Chondrocyte (in vitro differentiated cells): ENCODE results near the gene TMEM248. TPM values are rescaled to one million over a fixed set of nuclear protein-coding genes. Genes with fewer than 3 reads are reported as not detected.

Source experiments
- DNase-seq: peaks from one replicate; pipeline ENCODE4 v3.0.0; 2021; ENCODE audit warnings: mixed read lengths, low spot score
- H3K27ac Mint-ChIP-seq: one replicate; pipeline ENCODE4 v1.8.0; 2021; ENCODE audit warnings: mild to moderate bottlenecking, moderate library complexity, mixed read lengths; ENCODE audit not compliant: unreplicated experiment
- H3K27me3 Mint-ChIP-seq: 2 replicates; pipeline ENCODE4 v1.8.0; 2021; ENCODE audit warnings: low read depth, mixed read lengths
- H3K36me3 Mint-ChIP-seq: 2 replicates; pipeline ENCODE4 v1.8.0; 2021; ENCODE audit warnings: low read depth, mixed read lengths
- H3K4me1 Mint-ChIP-seq: 2 replicates; pipeline ENCODE4 v1.8.0; 2021; ENCODE audit warnings: low read depth, mild to moderate bottlenecking, mixed read lengths
- H3K4me3 Mint-ChIP-seq: one replicate; pipeline ENCODE4 v1.8.0; 2021; ENCODE audit warnings: mild to moderate bottlenecking, moderate library complexity, mixed read lengths; ENCODE audit not compliant: unreplicated experiment
- H3K9me3 Mint-ChIP-seq: 2 replicates; pipeline ENCODE4 v1.8.0; 2021; ENCODE audit warnings: low read depth, mixed read lengths
- total RNA-seq: library from RNA; stranded (reverse); gene quantifications from 3 replicates; pipeline ENCODE4 v1.2.1, GENCODE V29; 2021
- TF ChIP-seq, protein P1 (sequence below): fragments of 200-600 bp; sonication (generic); IDR thresholded peaks from 2 replicates; pipeline ENCODE4 v1.5.0; 2021; ENCODE audit warnings: antibody characterized with exemption, mild to moderate bottlenecking, moderate library complexity

The TMEM248 gene
- total RNA-seq, 1 donor from 2014 or later, result 83.0 TPM

DNA sequence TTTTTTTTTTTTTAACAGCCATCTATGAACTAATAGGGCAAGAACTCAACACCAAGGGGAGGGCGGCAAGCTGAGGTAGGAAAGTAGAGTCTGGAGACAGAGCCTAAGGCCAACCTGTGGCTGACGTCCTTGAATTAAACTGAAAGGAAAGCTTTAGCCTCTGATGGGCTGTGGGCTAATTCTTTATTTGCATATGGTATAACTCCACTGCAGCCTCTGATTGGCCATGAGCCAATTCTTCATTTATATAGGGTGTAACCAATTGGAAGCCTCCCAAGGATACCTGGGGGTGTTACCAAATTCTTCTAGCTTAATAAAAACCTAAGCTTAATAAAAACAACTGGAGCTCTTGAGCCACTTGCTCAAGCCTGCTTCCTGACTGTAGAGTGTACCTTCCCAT, 85.9 kb downstream of the TMEM248 start:
- Mint-ChIP-seq H3K4me1 (no peaks in the 10 kb centered on the region), H3K27me3 (no peaks in the 10 kb centered on the region), H3K9me3 (no peaks in the 10 kb centered on the region), H3K4me3 (no peak overlapping the region), H3K27ac (no peak overlapping the region), H3K36me3 (peaks cover 11% of the 10 kb centered on the region)
- DNase-seq, result no peak
- TF ChIP-seq, protein P1, sequence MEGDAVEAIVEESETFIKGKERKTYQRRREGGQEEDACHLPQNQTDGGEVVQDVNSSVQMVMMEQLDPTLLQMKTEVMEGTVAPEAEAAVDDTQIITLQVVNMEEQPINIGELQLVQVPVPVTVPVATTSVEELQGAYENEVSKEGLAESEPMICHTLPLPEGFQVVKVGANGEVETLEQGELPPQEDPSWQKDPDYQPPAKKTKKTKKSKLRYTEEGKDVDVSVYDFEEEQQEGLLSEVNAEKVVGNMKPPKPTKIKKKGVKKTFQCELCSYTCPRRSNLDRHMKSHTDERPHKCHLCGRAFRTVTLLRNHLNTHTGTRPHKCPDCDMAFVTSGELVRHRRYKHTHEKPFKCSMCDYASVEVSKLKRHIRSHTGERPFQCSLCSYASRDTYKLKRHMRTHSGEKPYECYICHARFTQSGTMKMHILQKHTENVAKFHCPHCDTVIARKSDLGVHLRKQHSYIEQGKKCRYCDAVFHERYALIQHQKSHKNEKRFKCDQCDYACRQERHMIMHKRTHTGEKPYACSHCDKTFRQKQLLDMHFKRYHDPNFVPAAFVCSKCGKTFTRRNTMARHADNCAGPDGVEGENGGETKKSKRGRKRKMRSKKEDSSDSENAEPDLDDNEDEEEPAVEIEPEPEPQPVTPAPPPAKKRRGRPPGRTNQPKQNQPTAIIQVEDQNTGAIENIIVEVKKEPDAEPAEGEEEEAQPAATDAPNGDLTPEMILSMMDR, result no peak

Other genes with a start within 250 kb of the TMEM248 start
- gene RABGEF1, start 180.5 kb upstream of the TMEM248 start, total RNA-seq, result 26.8 to 29.5 TPM (median 27.9 TPM) in 3 replicates
- 124 to 146 TPM (median 144 TPM) in 3 replicates for gene SBDS, start 74.4 kb downstream of the TMEM248 start, total RNA-seq
- gene TYW1, start 75.6 kb downstream of the TMEM248 start, total RNA-seq, result 12.5 to 18.3 TPM (median 12.9 TPM) in 3 replicates